CD4-positive, alpha-beta T cell treated with Interleukin-4 for 1 hour (primary cell): Measurements from ENCODE around the gene CSF2.

Source experiments
- DNase-seq, 2 donors: peaks; one replicate each; pipeline ENCODE4 v3.0.0-alpha.2; 2020 to 2022

Gene CSF2

GRCh38 chr5:132070460-132071337 lies 2.9 kb upstream of the CSF2 start:
- no peak for DNase-seq

GRCh38 chr5:132071338-132071707 lies 2.3 kb upstream of the CSF2 start:
- no peak for DNase-seq

GRCh38 chr5:132072070-132072469 lies 1.5 kb upstream of the CSF2 start:
- DNase-seq: no peak

GRCh38 chr5:132072528-132072927 lies 1.1 kb upstream of the CSF2 start:
- DNase-seq: no peak

- no peak for DNase-seq
Measured at GRCh38 chr5:132074091-132074771, 642 bp downstream of the CSF2 start.

- peak in 1 of 2 donors; percentile 25 for DNase-seq
Measured at GRCh38 chr5:132074772-132075718, 1.5 kb downstream of the CSF2 start.

DNA sequence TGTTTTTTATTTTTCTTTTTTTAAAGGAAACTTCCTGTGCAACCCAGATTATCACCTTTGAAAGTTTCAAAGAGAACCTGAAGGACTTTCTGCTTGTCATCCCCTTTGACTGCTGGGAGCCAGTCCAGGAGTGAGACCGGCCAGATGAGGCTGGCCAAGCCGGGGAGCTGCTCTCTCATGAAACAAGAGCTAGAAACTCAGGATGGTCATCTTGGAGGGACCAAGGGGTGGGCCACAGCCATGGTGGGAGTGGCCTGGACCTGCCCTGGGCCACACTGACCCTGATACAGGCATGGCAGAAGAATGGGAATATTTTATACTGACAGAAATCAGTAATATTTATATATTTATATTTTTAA lies 2.1 kb downstream of the CSF2 start:
- no peak for DNase-seq

DNA sequence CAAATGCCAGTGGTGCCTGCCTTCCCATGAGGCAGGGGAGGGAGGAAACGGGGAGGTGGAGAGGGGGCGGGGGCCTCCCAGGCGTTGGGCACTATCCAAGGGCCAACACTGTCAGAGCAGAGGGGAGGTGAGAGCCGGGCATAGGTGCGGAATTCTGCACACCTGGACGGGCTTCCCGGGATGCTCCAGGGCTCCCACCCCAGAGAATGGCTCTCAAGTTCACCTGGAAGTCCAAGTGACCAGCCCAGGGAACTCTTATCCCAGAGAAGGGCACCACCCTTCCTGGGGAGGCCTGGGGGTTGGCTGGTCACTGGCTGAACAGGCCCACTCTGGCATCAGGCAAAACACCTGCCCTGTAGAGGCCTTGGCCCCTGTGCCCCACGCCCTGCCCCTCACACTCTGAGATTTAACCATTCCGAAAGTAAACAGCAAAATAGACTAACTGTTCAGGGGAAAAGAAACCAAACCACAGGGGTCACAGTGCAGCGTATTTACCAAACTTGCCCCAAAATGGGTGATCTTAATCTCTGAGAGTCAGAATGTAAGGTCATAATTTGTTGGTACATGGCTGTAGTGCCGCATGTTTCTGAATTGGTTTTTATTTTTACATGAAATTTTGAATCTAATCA lies 2.7 kb downstream of the CSF2 start:
- peak in 1 of 2 donors; percentile 40 for DNase-seq

DNA sequence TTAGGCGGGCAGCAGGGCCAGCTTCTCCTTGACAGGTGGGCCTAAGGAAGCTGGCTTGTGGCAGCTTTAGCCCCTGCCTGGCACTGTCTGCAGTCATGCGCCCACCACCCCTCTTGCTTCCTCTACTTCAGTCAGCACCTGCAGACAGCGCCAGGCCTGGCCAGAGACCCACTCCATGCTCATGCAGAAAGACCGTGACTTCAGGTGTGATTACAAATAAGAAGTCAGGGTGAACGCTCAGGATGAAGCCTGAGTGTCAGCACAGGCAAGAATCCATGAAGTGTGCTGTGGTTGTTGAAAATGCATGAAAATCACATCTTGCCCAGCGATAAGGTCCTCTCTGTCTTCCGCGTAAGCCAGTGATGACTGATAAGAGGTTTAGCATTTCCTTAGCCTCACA lies 3.4 kb downstream of the CSF2 start:
- no peak for DNase-seq

- no peak for DNase-seq
Measured at GRCh38 chr5:132079081-132079480, 5.5 kb downstream of the CSF2 start.

GRCh38 chr5:132079619-132080018 lies 6.0 kb downstream of the CSF2 start:
- no peak for DNase-seq

- no peak for DNase-seq
Measured at GRCh38 chr5:132080595-132080994, 7.0 kb downstream of the CSF2 start.

GRCh38 chr5:132081458-132081857 lies 7.9 kb downstream of the CSF2 start:
- DNase-seq: no peak

GRCh38 chr5:132082329-132083023 lies 8.9 kb downstream of the CSF2 start:
- no peak for DNase-seq

DNA sequence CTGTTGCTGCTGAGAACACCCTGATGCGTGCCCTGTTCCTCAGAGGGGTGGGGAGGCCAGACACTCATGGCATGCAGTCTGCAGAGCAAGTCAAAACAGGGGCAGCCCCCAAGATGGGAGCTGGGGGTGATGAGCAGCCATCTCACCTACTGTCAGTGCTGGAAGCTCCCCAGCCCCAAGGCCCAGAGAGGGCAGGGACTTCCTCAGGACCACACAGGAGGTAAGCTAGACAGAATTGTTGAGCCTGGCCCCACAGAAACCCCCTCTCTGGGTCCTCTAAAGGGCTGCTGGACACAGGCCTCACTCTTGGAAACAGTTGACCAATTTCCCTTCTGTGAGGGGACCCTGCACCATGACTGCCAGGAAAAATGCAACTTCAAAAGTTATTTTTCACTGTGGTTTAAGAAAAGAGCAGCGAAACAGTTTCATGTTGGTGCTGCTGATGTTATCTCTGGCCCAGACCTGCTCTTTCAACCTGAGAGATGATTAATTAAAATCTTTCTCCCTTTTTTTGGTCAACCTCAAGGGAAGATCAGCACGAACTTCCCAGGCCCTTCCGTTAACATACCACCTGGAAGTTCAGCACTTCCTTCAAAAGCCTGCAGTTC lies 9.6 kb downstream of the CSF2 start:
- no peak for DNase-seq

- no peak for DNase-seq
Measured at GRCh38 chr5:132085686-132086085, 12.1 kb downstream of the CSF2 start.

GRCh38 chr5:132086277-132086794 lies 12.7 kb downstream of the CSF2 start:
- DNase-seq: no peak

DNA sequence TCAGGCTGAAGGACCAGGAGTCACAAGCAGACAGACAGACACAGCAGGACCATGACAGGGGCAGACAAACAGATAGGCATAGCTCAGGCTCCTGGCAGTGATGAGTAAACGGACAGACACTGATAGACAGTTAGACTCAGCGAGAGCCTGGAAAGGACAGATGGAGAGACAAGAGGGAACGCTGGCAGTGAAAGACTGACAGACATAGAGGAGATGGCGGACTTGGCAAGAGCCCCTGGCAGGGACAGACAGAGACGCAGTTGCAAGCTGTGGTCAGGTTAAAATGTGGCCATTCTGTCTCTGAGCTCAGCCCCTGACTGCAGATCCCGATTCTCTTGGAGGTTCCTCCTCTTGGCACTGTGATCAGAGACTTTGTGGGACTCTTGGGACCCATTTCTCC lies 13.6 kb downstream of the CSF2 start:
- DNase-seq: no peak

DNA sequence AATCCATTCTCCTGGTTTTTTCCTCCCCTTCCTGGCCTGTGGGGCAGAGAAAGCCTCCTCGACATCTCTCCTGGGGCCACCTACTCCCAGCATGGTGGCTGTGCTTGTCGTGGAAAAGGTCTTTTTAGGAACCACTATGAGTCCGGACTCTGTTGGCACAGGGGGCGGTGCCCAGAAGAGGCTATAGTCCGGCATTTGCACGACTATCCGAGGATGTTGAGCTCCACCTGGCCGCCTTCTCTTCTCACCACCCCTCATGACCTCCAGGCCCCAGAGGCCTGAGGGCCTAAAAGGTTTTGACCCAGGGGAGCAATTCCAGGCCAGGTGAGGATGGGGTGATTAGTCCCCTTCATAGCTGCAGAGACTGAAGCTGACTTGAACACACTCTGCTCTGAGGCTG lies 14.1 kb downstream of the CSF2 start:
- no peak for DNase-seq

DNA sequence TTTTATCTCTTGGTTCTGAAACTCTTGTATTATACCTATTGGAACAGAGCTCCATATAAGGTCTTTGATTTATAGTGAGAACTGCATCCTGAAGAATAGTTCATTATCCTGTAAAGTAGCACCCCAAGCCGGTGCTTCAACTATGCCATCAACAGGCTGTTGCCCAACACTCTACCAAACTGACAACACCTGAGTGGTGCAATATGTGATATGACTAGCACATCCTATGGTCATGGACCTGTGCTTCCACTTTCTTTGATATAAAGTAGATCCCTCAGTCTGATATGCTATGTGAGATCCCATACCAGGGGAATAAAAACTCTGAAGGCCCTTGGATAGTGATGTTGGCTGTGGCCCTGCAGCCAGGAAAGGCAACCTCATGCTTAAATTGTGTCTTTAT lies 15.8 kb downstream of the CSF2 start:
- DNase-seq: no peak

- no peak for DNase-seq
Measured at GRCh38 chr5:132090107-132090506, 16.5 kb downstream of the CSF2 start.

DNA sequence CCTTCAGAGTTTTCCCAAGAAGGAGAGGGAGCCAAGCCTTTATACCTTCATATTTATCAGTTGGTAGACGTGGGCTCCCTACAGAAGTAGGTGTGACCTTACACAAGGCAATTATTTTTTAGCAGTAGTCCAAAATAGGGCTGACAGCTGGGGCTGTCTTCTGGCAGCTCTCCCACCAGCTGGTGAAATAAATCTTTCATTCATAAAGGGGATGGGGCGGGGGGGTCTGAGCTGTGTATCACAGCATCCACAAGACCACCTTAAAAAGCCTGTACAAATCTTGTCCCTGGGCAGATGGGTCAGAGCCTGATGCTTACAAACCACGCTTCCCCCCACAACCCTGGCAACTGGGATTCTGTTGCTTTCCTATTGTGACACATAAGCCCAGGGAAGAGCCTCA lies 19.7 kb downstream of the CSF2 start:
- no peak for DNase-seq
